Measurements from ENCODE around the gene TESK1.

DNA sequence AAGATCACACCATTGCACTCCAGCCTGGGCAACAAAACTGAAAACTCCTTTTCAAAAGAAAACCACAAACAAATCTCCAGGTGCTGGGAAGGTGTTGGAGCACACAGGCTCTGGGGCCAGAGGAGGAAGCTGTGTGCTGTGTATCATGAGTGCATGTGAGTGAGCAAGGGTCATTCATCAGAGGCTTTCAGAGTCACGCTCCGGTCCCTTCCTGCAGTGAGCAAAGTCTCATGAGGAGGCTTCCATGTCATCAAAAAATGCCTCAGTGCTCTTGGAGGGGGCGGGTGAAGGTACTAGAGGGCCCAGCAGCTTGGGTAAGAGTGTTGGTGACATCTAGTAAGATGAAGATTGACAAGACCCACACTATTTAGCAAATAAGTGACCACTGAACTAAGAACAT lies 48.3 kb upstream of the TESK1 start:
- no peak for TF ChIP-seq EZH2 (IDR thresholded peaks at IDR 0.05)
- TF ChIP-seq, protein P1, sequence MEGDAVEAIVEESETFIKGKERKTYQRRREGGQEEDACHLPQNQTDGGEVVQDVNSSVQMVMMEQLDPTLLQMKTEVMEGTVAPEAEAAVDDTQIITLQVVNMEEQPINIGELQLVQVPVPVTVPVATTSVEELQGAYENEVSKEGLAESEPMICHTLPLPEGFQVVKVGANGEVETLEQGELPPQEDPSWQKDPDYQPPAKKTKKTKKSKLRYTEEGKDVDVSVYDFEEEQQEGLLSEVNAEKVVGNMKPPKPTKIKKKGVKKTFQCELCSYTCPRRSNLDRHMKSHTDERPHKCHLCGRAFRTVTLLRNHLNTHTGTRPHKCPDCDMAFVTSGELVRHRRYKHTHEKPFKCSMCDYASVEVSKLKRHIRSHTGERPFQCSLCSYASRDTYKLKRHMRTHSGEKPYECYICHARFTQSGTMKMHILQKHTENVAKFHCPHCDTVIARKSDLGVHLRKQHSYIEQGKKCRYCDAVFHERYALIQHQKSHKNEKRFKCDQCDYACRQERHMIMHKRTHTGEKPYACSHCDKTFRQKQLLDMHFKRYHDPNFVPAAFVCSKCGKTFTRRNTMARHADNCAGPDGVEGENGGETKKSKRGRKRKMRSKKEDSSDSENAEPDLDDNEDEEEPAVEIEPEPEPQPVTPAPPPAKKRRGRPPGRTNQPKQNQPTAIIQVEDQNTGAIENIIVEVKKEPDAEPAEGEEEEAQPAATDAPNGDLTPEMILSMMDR (IDR thresholded peaks at IDR 0.05): no peak

Measured in neural progenitor cell (in vitro differentiated cells).